H1 (cell line): ENCODE results near the gene ORC5. TPM values are rescaled to one million over a fixed set of nuclear protein-coding genes. Genes with fewer than 3 reads are reported as not detected.

Experiments
- ATF2 ChIP-seq: IDR thresholded peaks from 2 replicates; pipeline ENCODE4 v1.6.1; 2012; ENCODE audit warnings: low read length, inconsistent platforms
- BACH1 ChIP-seq: IDR thresholded peaks from 2 replicates; pipeline ENCODE4 v1.6.1; 2012; ENCODE audit warnings: low read length, improper control_type of control experiment
- CHD1 ChIP-seq: IDR thresholded peaks from 2 replicates; pipeline ENCODE4 v1.6.1; 2012; ENCODE audit warnings: low read depth, low read length, improper control_type of control experiment
- CTBP2 ChIP-seq: IDR thresholded peaks from 2 replicates; pipeline ENCODE4 v1.7.0; 2011; ENCODE audit warnings: borderline replicate concordance, mild to moderate bottlenecking, moderate library complexity, mixed read lengths, low read length; ENCODE audit not compliant: insufficient read depth, insufficient read length
- RFX5 ChIP-seq: IDR thresholded peaks from 2 replicates; pipeline ENCODE4 v1.6.1; 2011; ENCODE audit warnings: low read depth, low read length, improper control_type of control experiment, borderline replicate concordance
- polyA plus RNA-seq, 7 experiments: library from polyadenylated mRNA; depleted of rRNA in 3 of 7; stranded (reverse) in 5 of 7; unstranded in 2 of 7; fragments of >200 nt in 5 of 7; fragments of 200-250 nt in 2 of 7; gene quantifications; 1 replicate in 5 of 7; 2 replicates in 1 of 7; 4 replicates in 1 of 7; pipeline versions ENCODE4 v1.2.1 to v1.2.3, GENCODE V29; 2011 to 2013; ENCODE audit warnings: missing spikeins in 2 of 7, mixed read lengths in 2 of 7
- total RNA-seq: library from RNA; stranded (reverse); fragmentation: NEBNext Ultra II Directional; extraction: Animal tissue kit (Norgen Biotek cat#: 25700); gene quantifications from 2 replicates; pipeline ENCODE4 v1.2.1, GENCODE V29; 2021
- TF ChIP-seq, protein P1 (sequence below): fragments of 300-600 bp; sonication (generic); IDR thresholded peaks from 2 replicates; pipeline ENCODE4 v1.7.1; 2012; ENCODE audit warnings: low read length, moderate library complexity, mild to moderate bottlenecking, inconsistent platforms; ENCODE audit not compliant: insufficient replicate concordance
- TF ChIP-seq, protein P2 (sequence below): IDR thresholded peaks from 2 replicates; pipeline ENCODE4 v1.6.1; 2011; ENCODE audit warnings: low read length, improper control_type of control experiment
- TF ChIP-seq, protein P3 (sequence below): IDR thresholded peaks from 2 replicates; pipeline ENCODE4 v1.6.1; 2012; ENCODE audit warnings: inconsistent platforms

Gene ORC5
- total and polyA plus RNA-seq, 2 of the 8 experiments (the other 6 are each of a cell fraction or from before 2014, with no cell fraction given), result 7.7 to 19.9 TPM

- TF ChIP-seq, protein P1, sequence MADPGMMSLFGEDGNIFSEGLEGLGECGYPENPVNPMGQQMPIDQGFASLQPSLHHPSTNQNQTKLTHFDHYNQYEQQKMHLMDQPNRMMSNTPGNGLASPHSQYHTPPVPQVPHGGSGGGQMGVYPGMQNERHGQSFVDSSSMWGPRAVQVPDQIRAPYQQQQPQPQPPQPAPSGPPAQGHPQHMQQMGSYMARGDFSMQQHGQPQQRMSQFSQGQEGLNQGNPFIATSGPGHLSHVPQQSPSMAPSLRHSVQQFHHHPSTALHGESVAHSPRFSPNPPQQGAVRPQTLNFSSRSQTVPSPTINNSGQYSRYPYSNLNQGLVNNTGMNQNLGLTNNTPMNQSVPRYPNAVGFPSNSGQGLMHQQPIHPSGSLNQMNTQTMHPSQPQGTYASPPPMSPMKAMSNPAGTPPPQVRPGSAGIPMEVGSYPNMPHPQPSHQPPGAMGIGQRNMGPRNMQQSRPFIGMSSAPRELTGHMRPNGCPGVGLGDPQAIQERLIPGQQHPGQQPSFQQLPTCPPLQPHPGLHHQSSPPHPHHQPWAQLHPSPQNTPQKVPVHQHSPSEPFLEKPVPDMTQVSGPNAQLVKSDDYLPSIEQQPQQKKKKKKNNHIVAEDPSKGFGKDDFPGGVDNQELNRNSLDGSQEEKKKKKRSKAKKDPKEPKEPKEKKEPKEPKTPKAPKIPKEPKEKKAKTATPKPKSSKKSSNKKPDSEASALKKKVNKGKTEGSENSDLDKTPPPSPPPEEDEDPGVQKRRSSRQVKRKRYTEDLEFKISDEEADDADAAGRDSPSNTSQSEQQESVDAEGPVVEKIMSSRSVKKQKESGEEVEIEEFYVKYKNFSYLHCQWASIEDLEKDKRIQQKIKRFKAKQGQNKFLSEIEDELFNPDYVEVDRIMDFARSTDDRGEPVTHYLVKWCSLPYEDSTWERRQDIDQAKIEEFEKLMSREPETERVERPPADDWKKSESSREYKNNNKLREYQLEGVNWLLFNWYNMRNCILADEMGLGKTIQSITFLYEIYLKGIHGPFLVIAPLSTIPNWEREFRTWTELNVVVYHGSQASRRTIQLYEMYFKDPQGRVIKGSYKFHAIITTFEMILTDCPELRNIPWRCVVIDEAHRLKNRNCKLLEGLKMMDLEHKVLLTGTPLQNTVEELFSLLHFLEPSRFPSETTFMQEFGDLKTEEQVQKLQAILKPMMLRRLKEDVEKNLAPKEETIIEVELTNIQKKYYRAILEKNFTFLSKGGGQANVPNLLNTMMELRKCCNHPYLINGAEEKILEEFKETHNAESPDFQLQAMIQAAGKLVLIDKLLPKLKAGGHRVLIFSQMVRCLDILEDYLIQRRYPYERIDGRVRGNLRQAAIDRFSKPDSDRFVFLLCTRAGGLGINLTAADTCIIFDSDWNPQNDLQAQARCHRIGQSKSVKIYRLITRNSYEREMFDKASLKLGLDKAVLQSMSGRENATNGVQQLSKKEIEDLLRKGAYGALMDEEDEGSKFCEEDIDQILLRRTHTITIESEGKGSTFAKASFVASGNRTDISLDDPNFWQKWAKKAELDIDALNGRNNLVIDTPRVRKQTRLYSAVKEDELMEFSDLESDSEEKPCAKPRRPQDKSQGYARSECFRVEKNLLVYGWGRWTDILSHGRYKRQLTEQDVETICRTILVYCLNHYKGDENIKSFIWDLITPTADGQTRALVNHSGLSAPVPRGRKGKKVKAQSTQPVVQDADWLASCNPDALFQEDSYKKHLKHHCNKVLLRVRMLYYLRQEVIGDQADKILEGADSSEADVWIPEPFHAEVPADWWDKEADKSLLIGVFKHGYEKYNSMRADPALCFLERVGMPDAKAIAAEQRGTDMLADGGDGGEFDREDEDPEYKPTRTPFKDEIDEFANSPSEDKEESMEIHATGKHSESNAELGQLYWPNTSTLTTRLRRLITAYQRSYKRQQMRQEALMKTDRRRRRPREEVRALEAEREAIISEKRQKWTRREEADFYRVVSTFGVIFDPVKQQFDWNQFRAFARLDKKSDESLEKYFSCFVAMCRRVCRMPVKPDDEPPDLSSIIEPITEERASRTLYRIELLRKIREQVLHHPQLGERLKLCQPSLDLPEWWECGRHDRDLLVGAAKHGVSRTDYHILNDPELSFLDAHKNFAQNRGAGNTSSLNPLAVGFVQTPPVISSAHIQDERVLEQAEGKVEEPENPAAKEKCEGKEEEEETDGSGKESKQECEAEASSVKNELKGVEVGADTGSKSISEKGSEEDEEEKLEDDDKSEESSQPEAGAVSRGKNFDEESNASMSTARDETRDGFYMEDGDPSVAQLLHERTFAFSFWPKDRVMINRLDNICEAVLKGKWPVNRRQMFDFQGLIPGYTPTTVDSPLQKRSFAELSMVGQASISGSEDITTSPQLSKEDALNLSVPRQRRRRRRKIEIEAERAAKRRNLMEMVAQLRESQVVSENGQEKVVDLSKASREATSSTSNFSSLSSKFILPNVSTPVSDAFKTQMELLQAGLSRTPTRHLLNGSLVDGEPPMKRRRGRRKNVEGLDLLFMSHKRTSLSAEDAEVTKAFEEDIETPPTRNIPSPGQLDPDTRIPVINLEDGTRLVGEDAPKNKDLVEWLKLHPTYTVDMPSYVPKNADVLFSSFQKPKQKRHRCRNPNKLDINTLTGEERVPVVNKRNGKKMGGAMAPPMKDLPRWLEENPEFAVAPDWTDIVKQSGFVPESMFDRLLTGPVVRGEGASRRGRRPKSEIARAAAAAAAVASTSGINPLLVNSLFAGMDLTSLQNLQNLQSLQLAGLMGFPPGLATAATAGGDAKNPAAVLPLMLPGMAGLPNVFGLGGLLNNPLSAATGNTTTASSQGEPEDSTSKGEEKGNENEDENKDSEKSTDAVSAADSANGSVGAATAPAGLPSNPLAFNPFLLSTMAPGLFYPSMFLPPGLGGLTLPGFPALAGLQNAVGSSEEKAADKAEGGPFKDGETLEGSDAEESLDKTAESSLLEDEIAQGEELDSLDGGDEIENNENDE, result no peak
- TF ChIP-seq, protein P2, sequence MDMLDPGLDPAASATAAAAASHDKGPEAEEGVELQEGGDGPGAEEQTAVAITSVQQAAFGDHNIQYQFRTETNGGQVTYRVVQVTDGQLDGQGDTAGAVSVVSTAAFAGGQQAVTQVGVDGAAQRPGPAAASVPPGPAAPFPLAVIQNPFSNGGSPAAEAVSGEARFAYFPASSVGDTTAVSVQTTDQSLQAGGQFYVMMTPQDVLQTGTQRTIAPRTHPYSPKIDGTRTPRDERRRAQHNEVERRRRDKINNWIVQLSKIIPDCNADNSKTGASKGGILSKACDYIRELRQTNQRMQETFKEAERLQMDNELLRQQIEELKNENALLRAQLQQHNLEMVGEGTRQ, result no peak
- no peak for TF ChIP-seq ATF2
- no peak for TF ChIP-seq CHD1
- no peak for TF ChIP-seq CTBP2
- TF ChIP-seq, protein P3, sequence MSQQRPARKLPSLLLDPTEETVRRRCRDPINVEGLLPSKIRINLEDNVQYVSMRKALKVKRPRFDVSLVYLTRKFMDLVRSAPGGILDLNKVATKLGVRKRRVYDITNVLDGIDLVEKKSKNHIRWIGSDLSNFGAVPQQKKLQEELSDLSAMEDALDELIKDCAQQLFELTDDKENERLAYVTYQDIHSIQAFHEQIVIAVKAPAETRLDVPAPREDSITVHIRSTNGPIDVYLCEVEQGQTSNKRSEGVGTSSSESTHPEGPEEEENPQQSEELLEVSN, result no peak
- no peak for TF ChIP-seq BACH1
- no peak for TF ChIP-seq RFX5
Observed at GRCh38 chr7:104174798-104175197, 33.0 kb downstream of the ORC5 start (continued).
